ENCODE results near the gene KLF16.

- no peak for TF ChIP-seq MXD4 (CRISPR knock-in tag; IDR thresholded peaks at IDR 0.05; ENCODE audit: borderline replicate concordance)
- TF ChIP-seq CTCF (IDR thresholded peaks at IDR 0.05) = no peak
- no peak for TF ChIP-seq FOXJ3 (CRISPR knock-in tag; IDR thresholded peaks at IDR 0.05; ENCODE audit: borderline replicate concordance)
- no peak for TF ChIP-seq IRF2 (CRISPR knock-in tag; IDR thresholded peaks at IDR 0.05; ENCODE audit: borderline replicate concordance, low read depth)
- TF ChIP-seq ATF3 (CRISPR knock-in tag; conservative IDR thresholded peaks at IDR 0.05) = no peak
- no peak for TF ChIP-seq TP53 (CRISPR knock-in tag; IDR thresholded peaks at IDR 0.05)
- no peak for TF ChIP-seq ZBTB21 (CRISPR knock-in tag; IDR thresholded peaks at IDR 0.05; ENCODE audit: borderline replicate concordance)
- TF ChIP-seq FOXP4 (CRISPR knock-in tag; IDR thresholded peaks at IDR 0.05) = no peak
- TF ChIP-seq MLX (CRISPR knock-in tag; IDR thresholded peaks at IDR 0.05) = no peak
- TF ChIP-seq USF2 (CRISPR knock-in tag; IDR thresholded peaks at IDR 0.05) = no peak
- TF ChIP-seq TEAD4 (CRISPR knock-in tag; IDR thresholded peaks at IDR 0.05) = no peak
- TF ChIP-seq SMAD3 (CRISPR knock-in tag; IDR thresholded peaks at IDR 0.05; ENCODE audit: borderline replicate concordance) = no peak
These were observed 5.6 kb downstream of the KLF16 start for GRCh38 chr19:1857648-1858326.

Data from WTC11 (cell line).